Skeletal muscle satellite cell (primary cell): Measurements from ENCODE around the gene ACADSB.

ENCODE experiments used
- H3K27me3 ChIP-seq: 2 replicates; pipeline ENCODE4 v1.7.0; 2013; ENCODE audit warnings: low read length; ENCODE audit not compliant: control insufficient read depth, insufficient read depth
- H3K36me3 ChIP-seq: 2 replicates; pipeline ENCODE4 v1.7.0; 2013; ENCODE audit warnings: mild to moderate bottlenecking, control low read depth, low read length; ENCODE audit not compliant: insufficient read depth
- H3K4me1 ChIP-seq: 2 replicates; pipeline ENCODE4 v1.7.0; 2013; ENCODE audit warnings: low read length; ENCODE audit not compliant: control insufficient read depth, insufficient read depth
- H3K4me2 ChIP-seq: 2 replicates; pipeline ENCODE4 v1.7.0; 2013; ENCODE audit warnings: mild to moderate bottlenecking, low read length
- H3K4me3 ChIP-seq: 2 replicates; pipeline ENCODE4 v1.7.0; 2013; ENCODE audit warnings: low read length
- H3K9ac ChIP-seq: 2 replicates; pipeline ENCODE4 v1.7.0; 2013; ENCODE audit warnings: mild to moderate bottlenecking, low read depth, low read length, moderate library complexity
- H3K9me3 ChIP-seq: replicated peaks from 2 replicates; pipeline ENCODE4 v1.7.0; 2013; ENCODE audit warnings: mild to moderate bottlenecking, control low read depth, low read length

ACADSB gene

GRCh38 chr10:123086281-123086680 lies 77.5 kb downstream of the ACADSB start:
- Histone ChIP-seq H3K9me3 (no peaks in the 10 kb centered on the region), H3K27me3 (no peaks in the 10 kb centered on the region), H3K4me3 (no peak overlapping the region), H3K9ac (no peak overlapping the region), H3K36me3 (no peaks in the 10 kb centered on the region), H3K4me1 (no peaks in the 10 kb centered on the region), H3K4me2 (no peak overlapping the region)

- no peaks in the 10 kb centered on the region for H3K36me3 ChIP-seq
- H3K9me3 ChIP-seq = no peaks in the 10 kb centered on the region
- H3K27me3 ChIP-seq = no peaks in the 10 kb centered on the region
- no peak overlapping the region for H3K9ac ChIP-seq
- no peaks in the 10 kb centered on the region for H3K4me1 ChIP-seq
- no peak overlapping the region for H3K4me2 ChIP-seq
- no peak overlapping the region for H3K4me3 ChIP-seq
Observed at GRCh38 chr10:123087348-123087747, 78.5 kb downstream of the ACADSB start.

GRCh38 chr10:123087786-123088185 lies 79.0 kb downstream of the ACADSB start:
- Histone ChIP-seq H3K27me3 (no peaks in the 10 kb centered on the region), H3K4me1 (no peaks in the 10 kb centered on the region), H3K4me2 (no peak overlapping the region), H3K4me3 (no peak overlapping the region), H3K36me3 (no peaks in the 10 kb centered on the region), H3K9ac (no peak overlapping the region), H3K9me3 (no peaks in the 10 kb centered on the region)

DNA sequence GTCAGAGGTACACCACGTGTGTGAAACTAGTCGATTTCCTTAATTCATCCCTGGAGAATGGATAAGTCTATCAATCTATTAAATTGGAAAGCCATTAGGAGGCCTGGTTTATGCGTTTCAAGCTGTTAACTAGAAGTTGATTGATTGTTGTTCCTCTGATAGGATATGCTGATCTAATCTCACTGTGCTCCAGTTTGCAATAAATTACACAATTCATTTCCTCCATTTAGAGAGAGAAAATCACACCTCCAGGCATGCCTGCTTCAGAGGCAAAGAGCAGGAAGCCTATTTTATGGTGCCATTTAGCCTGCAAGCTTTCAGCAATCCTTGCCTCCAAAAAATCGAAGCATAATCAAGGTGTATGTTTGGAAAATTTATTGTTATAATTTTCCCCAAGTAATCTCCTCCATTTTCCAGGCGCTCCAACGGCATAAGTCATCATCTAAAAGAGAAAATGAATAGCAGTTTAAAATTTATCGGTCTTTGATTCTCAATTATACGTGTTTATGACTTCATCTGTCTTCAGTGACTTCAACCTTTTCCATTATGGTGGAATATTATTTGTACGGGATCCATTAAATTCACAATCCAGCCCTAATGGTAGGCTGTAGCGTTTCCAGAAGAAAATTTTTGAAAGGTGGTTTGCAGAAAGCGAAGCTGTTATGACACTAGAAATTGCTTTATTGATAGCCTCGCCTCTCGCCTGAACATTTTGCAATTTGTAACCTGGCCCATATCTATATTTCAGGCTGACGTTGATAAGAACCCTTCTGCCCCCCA lies 84.0 kb downstream of the ACADSB start:
- Histone ChIP-seq H3K9me3 (no peaks in the 10 kb centered on the region), H3K9ac (no peak overlapping the region), H3K36me3 (no peaks in the 10 kb centered on the region), H3K27me3 (peaks cover 3% of the 10 kb centered on the region), H3K4me1 (no peaks in the 10 kb centered on the region), H3K4me2 (no peak overlapping the region), H3K4me3 (no peak overlapping the region)

- Histone ChIP-seq H3K9me3 (no peaks in the 10 kb centered on the region), H3K4me3 (no peak overlapping the region), H3K4me1 (no peaks in the 10 kb centered on the region), H3K9ac (no peak overlapping the region), H3K4me2 (no peak overlapping the region), H3K27me3 (peaks cover 3% of the 10 kb centered on the region), H3K36me3 (no peaks in the 10 kb centered on the region)
Observed at GRCh38 chr10:123093489-123093888, 84.7 kb downstream of the ACADSB start.

DNA sequence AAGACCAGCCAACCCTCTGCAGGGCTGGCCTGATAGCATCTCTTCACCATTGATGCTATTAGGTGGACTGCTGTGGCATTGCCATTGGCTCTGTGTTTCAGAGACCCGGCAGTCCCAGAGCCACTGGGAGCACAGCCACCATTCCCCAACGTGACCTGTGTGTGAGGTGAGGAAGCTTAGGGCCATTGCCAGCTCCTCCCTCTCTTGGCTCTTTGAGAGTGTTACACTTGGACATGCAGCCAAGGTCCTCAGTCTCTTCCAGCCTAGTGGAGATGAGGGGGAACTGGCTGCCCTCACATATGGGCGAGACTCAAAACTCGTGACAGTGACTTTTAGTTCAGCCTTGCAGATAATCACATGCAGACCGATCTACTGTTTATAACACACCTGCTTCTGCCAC lies 87.6 kb downstream of the ACADSB start:
- Histone ChIP-seq H3K36me3 (no peaks in the 10 kb centered on the region), H3K4me3 (no peak overlapping the region), H3K4me1 (no peaks in the 10 kb centered on the region), H3K27me3 (peaks cover 3% of the 10 kb centered on the region), H3K4me2 (no peak overlapping the region), H3K9me3 (no peaks in the 10 kb centered on the region), H3K9ac (no peak overlapping the region)

- no peaks in the 10 kb centered on the region for H3K9me3 ChIP-seq
- H3K9ac ChIP-seq = no peak overlapping the region
- H3K4me1 ChIP-seq = no peaks in the 10 kb centered on the region
- no peak overlapping the region for H3K4me3 ChIP-seq
- H3K36me3 ChIP-seq = no peaks in the 10 kb centered on the region
- peaks cover 3% of the 10 kb centered on the region for H3K27me3 ChIP-seq
- H3K4me2 ChIP-seq = no peak overlapping the region
Observed at GRCh38 chr10:123097039-123097438, 88.2 kb downstream of the ACADSB start.

DNA sequence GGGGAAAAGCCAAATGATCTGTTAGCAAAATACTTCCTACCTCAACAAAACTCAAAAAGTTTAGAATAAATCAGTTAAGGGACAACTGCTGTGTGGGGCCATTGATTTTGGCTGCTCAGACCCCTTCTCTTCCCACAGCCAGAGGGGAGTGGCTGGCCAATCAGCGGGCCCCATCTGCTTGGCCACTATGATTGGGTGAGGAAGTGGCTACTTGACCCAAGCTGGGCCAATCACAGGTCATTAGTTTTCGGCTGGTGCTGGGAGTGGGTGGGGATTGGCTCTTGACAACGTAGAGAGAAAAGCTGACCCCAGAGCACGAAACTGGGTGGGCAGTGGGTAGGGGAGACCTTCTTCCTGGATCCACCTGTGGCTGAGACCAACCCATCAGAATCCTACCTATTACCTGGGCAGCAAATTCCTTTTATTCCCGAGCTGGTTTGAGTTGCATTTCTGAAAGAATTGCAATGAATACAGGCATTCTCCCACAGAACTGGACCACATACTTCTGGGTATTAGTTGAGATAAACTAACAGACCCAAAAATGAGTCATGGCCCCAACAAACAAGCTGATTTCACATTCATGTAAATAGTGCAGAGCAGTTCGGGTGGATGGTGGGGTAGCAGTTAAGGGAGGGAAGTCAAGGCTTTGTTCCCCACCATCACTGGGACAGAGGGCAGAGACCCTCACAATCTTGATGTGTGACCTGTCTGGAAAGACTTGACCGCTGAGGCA lies 91.4 kb downstream of the ACADSB start:
- Histone ChIP-seq H3K4me3 (no peak overlapping the region), H3K4me1 (no peaks in the 10 kb centered on the region), H3K36me3 (no peaks in the 10 kb centered on the region), H3K9ac (no peak overlapping the region), H3K4me2 (no peak overlapping the region), H3K9me3 (no peaks in the 10 kb centered on the region), H3K27me3 (peaks cover 3% of the 10 kb centered on the region)

DNA sequence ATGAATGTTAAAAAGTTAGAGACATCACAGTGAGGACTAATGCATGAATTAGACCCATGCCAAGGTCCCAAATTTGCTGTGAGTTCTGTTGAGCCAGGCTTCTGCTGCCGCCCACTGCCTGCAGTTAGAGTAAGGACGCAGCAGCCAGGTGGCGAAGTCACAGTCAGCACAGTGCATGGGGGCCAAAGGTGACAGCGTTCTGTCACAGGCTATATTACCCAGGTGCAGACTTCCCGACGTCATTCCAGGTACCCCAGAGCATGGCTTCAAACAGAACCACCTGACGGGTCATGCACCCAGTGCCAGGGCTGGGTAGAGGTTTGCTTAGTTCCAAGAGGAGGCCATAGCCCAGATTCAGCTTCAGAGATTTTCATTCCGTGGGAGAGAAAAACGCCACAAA lies 93.1 kb downstream of the ACADSB start:
- H3K36me3 ChIP-seq = no peaks in the 10 kb centered on the region
- H3K4me1 ChIP-seq = no peaks in the 10 kb centered on the region
- no peak overlapping the region for H3K9ac ChIP-seq
- H3K9me3 ChIP-seq = no peaks in the 10 kb centered on the region
- H3K4me3 ChIP-seq = no peak overlapping the region
- no peaks in the 10 kb centered on the region for H3K27me3 ChIP-seq
- no peak overlapping the region for H3K4me2 ChIP-seq

- no peaks in the 10 kb centered on the region for H3K9me3 ChIP-seq
Observed at GRCh38 chr10:123102673-123103072, 93.9 kb downstream of the ACADSB start.

GRCh38 chr10:123103944-123104343 lies 95.1 kb downstream of the ACADSB start:
- H3K4me2 ChIP-seq = no peak overlapping the region
- H3K4me3 ChIP-seq = no peak overlapping the region
- no peaks in the 10 kb centered on the region for H3K36me3 ChIP-seq
- H3K9me3 ChIP-seq = no peaks in the 10 kb centered on the region
- no peak overlapping the region for H3K9ac ChIP-seq
- no peaks in the 10 kb centered on the region for H3K4me1 ChIP-seq
- H3K27me3 ChIP-seq = no peaks in the 10 kb centered on the region

More at GRCh38 chr10:123102673-123103072, 93.9 kb downstream of the ACADSB start:
- H3K4me3 ChIP-seq = no peak overlapping the region
- no peaks in the 10 kb centered on the region for H3K27me3 ChIP-seq
- H3K4me1 ChIP-seq = no peaks in the 10 kb centered on the region
- no peak overlapping the region for H3K9ac ChIP-seq
- no peak overlapping the region for H3K4me2 ChIP-seq
- H3K36me3 ChIP-seq = no peaks in the 10 kb centered on the region
